RWPE1 (cell line): ENCODE data around the gene MRPL49.
"Not testable (repeated sequence)": the region's sequence is repeated elsewhere in the genome, so short reads cannot be mapped to it uniquely, and the experiment has no call there.

ENCODE experiments used
- CTCF ChIA-PET: fragments of 350-600 bp; sonication (Branson Sonifier 250); formaldehyde crosslinking; extraction: SDS; loops from one replicate; lab custom pipeline; 2021; lab: Yijun Ruan, JAX
- POLR2A ChIA-PET: fragments of 400-600 bp; formaldehyde crosslinking; extraction: SDS; loops from one replicate; lab custom pipeline; 2020; ENCODE audit warnings: antibody characterized with exemption; ENCODE audit not compliant: low non-redundant PET; lab: Yijun Ruan, JAX
- DNase-seq: peaks from one replicate; pipeline ENCODE4 v3.0.0; 2012; ENCODE audit warnings: low spot score
- H3K27ac ChIP-seq: fragments of 450-650 bp; 2 replicates; pipeline ENCODE4 v1.5.1; 2017
- CTCF ChIP-seq: fragments of 450-650 bp; conservative IDR thresholded peaks from 2 replicates; pipeline ENCODE4 v1.5.1; 2017; ENCODE audit warnings: low read depth, mild to moderate bottlenecking

MRPL49 gene

DNA sequence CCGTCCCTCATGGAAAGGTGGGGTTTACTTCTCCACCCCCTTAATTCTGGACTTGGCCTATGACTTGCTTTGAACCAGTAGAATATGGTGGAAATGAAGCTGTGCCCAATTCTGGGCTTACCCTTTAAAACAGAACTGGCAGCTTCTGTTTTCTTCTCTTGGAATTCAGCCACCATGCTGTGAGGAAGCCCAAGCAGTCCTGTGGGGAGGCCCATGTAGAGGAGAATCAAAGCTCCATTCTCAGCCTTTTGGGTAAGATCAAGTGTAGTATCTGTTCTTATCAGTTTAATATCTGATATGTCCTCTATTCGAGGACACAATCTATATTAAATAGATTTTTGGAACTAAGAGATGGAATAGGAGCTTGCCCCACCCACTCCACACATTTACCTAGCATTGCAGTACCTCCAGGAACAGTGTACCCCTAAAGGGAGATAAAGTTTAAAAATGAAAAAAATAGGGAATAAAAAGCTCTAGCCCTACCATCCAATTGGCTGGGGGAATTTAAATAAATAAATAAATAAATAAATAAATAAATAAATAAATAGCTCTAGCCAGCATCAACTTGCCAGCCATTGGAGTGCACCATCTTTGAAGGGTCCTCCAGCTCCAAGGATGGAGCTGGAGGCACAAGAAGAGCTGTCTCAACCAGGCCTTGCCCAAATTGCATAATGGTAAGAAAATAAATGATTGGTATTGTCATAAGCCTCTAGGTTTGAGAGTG lies 25.4 kb downstream of the MRPL49 start:
- no peak overlapping the region for H3K27ac ChIP-seq
- POLR2A ChIA-PET, result interaction anchor here (0.6 to 0.8 kb wide), 2 partner anchors 13 to 22 kb away, joined by 3 to 4 read pairs; partner anchors contain the start of gene SYVN1
- CTCF ChIA-PET, result no interaction called here
- TF ChIP-seq CTCF, result no peak
- no peak for DNase-seq

DNA sequence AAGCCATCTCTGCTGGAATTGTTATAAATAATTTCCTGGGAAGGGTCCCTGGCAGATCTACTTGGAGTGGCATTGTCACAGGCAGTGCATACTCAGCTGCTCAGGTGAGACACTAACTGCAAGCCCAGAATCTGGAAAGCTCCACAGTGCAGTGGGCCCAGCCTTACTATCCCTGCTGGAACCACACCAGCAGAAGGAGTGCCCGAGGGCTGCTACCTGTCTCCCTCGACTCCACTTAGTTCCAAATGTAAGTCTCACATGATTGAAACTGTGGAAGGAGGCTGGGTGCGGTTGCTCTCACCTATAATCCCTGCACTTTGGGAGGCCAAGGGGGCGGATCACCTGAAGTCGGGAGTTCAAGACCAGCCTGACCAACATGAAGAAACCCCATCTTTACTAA lies 26.5 kb downstream of the MRPL49 start:
- ChIA-PET POLR2A (no interaction called here), CTCF (no interaction called here)
- TF ChIP-seq CTCF, result no peak
- H3K27ac ChIP-seq, result no peak overlapping the region
- DNase-seq, result no peak

DNA sequence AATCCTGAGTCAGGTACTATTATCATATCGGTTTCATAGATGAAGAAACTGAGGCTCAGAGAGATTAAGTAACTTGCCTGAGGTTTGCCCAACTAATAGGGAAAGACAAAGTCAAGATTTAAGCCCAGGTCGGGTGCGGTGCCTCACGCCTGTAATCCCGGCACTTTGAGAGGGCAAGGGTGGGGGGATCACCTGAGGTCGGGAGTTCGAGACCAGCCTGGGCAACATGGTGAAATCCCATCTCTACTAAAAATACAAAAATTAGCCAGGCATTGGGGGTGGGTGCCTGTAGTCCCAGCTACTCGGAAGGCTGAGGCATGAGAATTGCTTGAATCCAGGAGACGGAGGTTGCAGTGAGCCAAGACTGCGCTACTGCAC lies 28.0 kb downstream of the MRPL49 start:
- H3K27ac ChIP-seq, result peak overlapping the region; percentile 87
- CTCF ChIA-PET, DNase-seq, POLR2A ChIA-PET: not testable (repeated sequence)

GRCh38 chr11:65150509-65151299 lies 28.6 kb downstream of the MRPL49 start:
- peak; percentile 72 for DNase-seq
- ChIA-PET POLR2A (no interaction called here), CTCF (interaction anchor here (0.6 kb wide), 1 partner anchor 1111 kb away, joined by 3 read pairs; no protein-coding TSS in a partner anchor)
- no peak for TF ChIP-seq CTCF
- H3K27ac ChIP-seq, result peak overlapping the region; percentile 87

DNA sequence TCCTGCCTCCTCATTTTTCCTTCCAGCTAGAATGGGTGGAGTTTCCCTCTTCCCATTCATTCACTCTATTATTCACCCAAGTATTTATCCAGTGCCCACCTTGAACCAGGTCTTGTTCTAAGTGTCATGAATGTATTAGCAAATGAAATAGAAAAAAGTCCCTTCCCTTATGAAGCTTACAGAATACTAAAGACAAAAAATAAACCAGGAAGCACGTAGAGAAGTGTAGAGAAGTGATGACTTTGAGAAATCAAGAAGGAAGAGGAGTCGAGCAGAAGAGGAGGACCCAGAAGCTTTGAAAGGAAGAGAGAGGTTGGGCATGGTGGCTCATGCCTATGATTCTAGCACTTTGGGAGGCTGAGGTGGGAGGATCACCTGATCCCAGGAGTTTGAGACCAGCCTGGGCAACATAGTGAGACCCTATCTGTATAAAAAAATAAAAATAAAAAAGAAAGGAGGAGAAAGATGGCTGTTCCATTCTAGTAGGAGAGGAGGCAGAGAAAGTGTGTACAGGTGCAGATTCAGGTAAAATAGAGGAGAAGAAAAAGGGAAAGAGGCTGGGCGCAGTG lies 29.3 kb downstream of the MRPL49 start:
- no peak for DNase-seq
- POLR2A ChIA-PET, result no interaction called here
- H3K27ac ChIP-seq, result peak overlapping the region; percentile 87
- CTCF ChIA-PET, result interaction anchor here (0.6 kb wide), 1 partner anchor 1111 kb away, joined by 3 read pairs; no protein-coding TSS in a partner anchor
- TF ChIP-seq CTCF, result no peak

GRCh38 chr11:65152122-65152521 lies 30.0 kb downstream of the MRPL49 start:
- ChIA-PET CTCF (no interaction called here), POLR2A (no interaction called here)
- DNase-seq, result no peak
- H3K27ac ChIP-seq, result no peak overlapping the region
- TF ChIP-seq CTCF, result no peak
